ENCODE results near the gene RUBCN. TPM values are rescaled to one million over a fixed set of nuclear protein-coding genes. Genes with fewer than 3 reads are reported as not detected.
"Not testable (repeated sequence)": the region's sequence is repeated elsewhere in the genome, so short reads cannot be mapped to it uniquely, and the experiment has no call there.

RUBCN gene
- total RNA-seq, 2 donors from 2014 or later: 33.1 to 33.9 TPM

GRCh38 chr3:197749315-197749600, 12.6 kb upstream of the RUBCN start:
- DNase-seq: peak in 1 of 2 donors; percentile 63
- Mint-ChIP-seq H3K4me1 (ENCODE audit: low read depth) (peaks cover 47% of the 10 kb centered on the region), H3K4me3 (peak overlapping the region; percentile 91 to 97), H3K9me3 (no peaks in the 10 kb centered on the region), H3K27ac (peak overlapping the region; percentile 21), H3K27me3 (ENCODE audit: low read depth) (no peaks in the 10 kb centered on the region), H3K36me3 (ENCODE audit: insufficient read depth in 2 of 2) (peaks cover 0 to 2% of the 10 kb centered on the region in 2 donors)
- peak; percentile 58 to 62 for ATAC-seq (replicated peaks in 1 of 2)

GRCh38 chr3:197748597-197749314, 12.1 kb upstream of the RUBCN start:
- Mint-ChIP-seq H3K36me3 (ENCODE audit: insufficient read depth in 2 of 2) (peaks cover 0 to 2% of the 10 kb centered on the region in 2 donors), H3K4me1 (ENCODE audit: low read depth) (peaks cover 43% of the 10 kb centered on the region), H3K27ac (peak overlapping the region; percentile 74), H3K27me3 (ENCODE audit: low read depth) (no peaks in the 10 kb centered on the region), H3K4me3 (peak overlapping the region; percentile 91 to 97), H3K9me3 (no peaks in the 10 kb centered on the region)
- DNase-seq (no peak), ATAC-seq (replicated peaks in 1 of 2) (no peak)

GRCh38 chr3:197746801-197747237, 10.1 kb upstream of the RUBCN start:
- H3K4me3 Mint-ChIP-seq: no peak overlapping the region

GRCh38 chr3:197746209-197746608, 9.5 kb upstream of the RUBCN start:
- peaks cover 0 to 2% of the 10 kb centered on the region in 2 donors for H3K36me3 Mint-ChIP-seq (ENCODE audit: insufficient read depth in 2 of 2)
- H3K27ac Mint-ChIP-seq: no peak overlapping the region
- no peaks in the 10 kb centered on the region for H3K27me3 Mint-ChIP-seq (ENCODE audit: low read depth)
- no peak overlapping the region for H3K4me3 Mint-ChIP-seq
- ATAC-seq (replicated peaks in 1 of 2) (no peak), DNase-seq (no peak)
- peaks cover 24% of the 10 kb centered on the region for H3K4me1 Mint-ChIP-seq (ENCODE audit: low read depth)
- H3K9me3 Mint-ChIP-seq: no peaks in the 10 kb centered on the region

More at GRCh38 chr3:197746801-197747237, 10.1 kb upstream of the RUBCN start:
- Mint-ChIP-seq H3K9me3 (no peaks in the 10 kb centered on the region), H3K36me3 (ENCODE audit: insufficient read depth in 2 of 2) (peaks cover 0 to 2% of the 10 kb centered on the region in 2 donors), H3K27me3 (ENCODE audit: low read depth) (no peaks in the 10 kb centered on the region), H3K27ac (no peak overlapping the region), H3K4me1 (ENCODE audit: low read depth) (peaks cover 27% of the 10 kb centered on the region)
- ATAC-seq (replicated peaks in 1 of 2) (no peak), DNase-seq (no peak)

GRCh38 chr3:197742787-197743186, 6.1 kb upstream of the RUBCN start:
- Mint-ChIP-seq H3K27me3 (ENCODE audit: low read depth) (no peaks in the 10 kb centered on the region), H3K4me1 (ENCODE audit: low read depth) (peaks cover 9% of the 10 kb centered on the region), H3K4me3 (no peak overlapping the region), H3K9me3 (no peaks in the 10 kb centered on the region), H3K36me3 (ENCODE audit: insufficient read depth in 2 of 2) (no peaks in the 10 kb centered on the region), H3K27ac (no peak overlapping the region)
- DNase-seq (no peak), ATAC-seq (replicated peaks in 1 of 2) (no peak)

- ATAC-seq (replicated peaks in 1 of 2) (no peak), DNase-seq (no peak)
- H3K4me1 Mint-ChIP-seq (ENCODE audit: low read depth): peaks cover 37% of the 10 kb centered on the region
- H3K27ac Mint-ChIP-seq: peak overlapping the region; percentile 50
- no peaks in the 10 kb centered on the region for H3K27me3 Mint-ChIP-seq (ENCODE audit: low read depth)
- H3K9me3 Mint-ChIP-seq: no peaks in the 10 kb centered on the region
- H3K36me3 Mint-ChIP-seq (ENCODE audit: insufficient read depth in 2 of 2): peaks cover 0 to 2% of the 10 kb centered on the region in 2 donors
- peak overlapping the region; percentile 87 to 89 for H3K4me3 Mint-ChIP-seq
These were observed 1.2 kb upstream of the RUBCN start for GRCh38 chr3:197737749-197738462.

- Mint-ChIP-seq H3K9me3 (no peaks in the 10 kb centered on the region), H3K27me3 (ENCODE audit: low read depth) (no peaks in the 10 kb centered on the region), H3K4me3 (peak overlapping the region; percentile 87 to 89), H3K4me1 (ENCODE audit: low read depth) (peaks cover 37% of the 10 kb centered on the region), H3K27ac (peak overlapping the region; percentile 50), H3K36me3 (ENCODE audit: insufficient read depth in 2 of 2) (peaks cover 0 to 2% of the 10 kb centered on the region in 2 donors)
- DNase-seq: no peak
- ATAC-seq (replicated peaks in 1 of 2): no peak
These were observed 580 bp upstream of the RUBCN start for GRCh38 chr3:197737319-197737649.

GRCh38 chr3:197736010-197736490, 654 bp downstream of the RUBCN start:
- Mint-ChIP-seq H3K36me3 (ENCODE audit: insufficient read depth in 2 of 2) (peaks cover 1 to 2% of the 10 kb centered on the region in 2 donors), H3K9me3 (no peaks in the 10 kb centered on the region), H3K27me3 (ENCODE audit: low read depth) (no peaks in the 10 kb centered on the region), H3K4me1 (ENCODE audit: low read depth) (peaks cover 37% of the 10 kb centered on the region), H3K27ac (peak overlapping the region; percentile 68), H3K4me3 (peak overlapping the region; percentile 87 to 89)
- DNase-seq (peak; percentile 57 to 60), ATAC-seq (replicated peaks in 1 of 2) (peak; percentile 18 to 27)

GRCh38 chr3:197734667-197735318, 1.9 kb downstream of the RUBCN start:
- ATAC-seq (replicated peaks in 1 of 2): no peak
- Mint-ChIP-seq H3K36me3 (ENCODE audit: insufficient read depth in 2 of 2) (peaks cover 1 to 2% of the 10 kb centered on the region in 2 donors), H3K4me1 (ENCODE audit: low read depth) (peaks cover 48% of the 10 kb centered on the region), H3K27me3 (ENCODE audit: low read depth) (no peaks in the 10 kb centered on the region), H3K27ac (no peak overlapping the region), H3K9me3 (no peaks in the 10 kb centered on the region), H3K4me3 (peak overlapping the region; percentile 52 to 53)
- no peak for DNase-seq

- no peak overlapping the region for H3K4me3 Mint-ChIP-seq
- H3K36me3 Mint-ChIP-seq (ENCODE audit: insufficient read depth in 2 of 2): peaks cover 4 to 6% of the 10 kb centered on the region in 2 donors
- ATAC-seq (replicated peaks in 1 of 2) (no peak), DNase-seq (no peak)
- H3K9me3 Mint-ChIP-seq: no peaks in the 10 kb centered on the region
- peaks cover 53% of the 10 kb centered on the region for H3K4me1 Mint-ChIP-seq (ENCODE audit: low read depth)
- H3K27me3 Mint-ChIP-seq (ENCODE audit: low read depth): no peaks in the 10 kb centered on the region
- H3K27ac Mint-ChIP-seq: no peak overlapping the region
These were observed 3.7 kb downstream of the RUBCN start for GRCh38 chr3:197733042-197733441.

GRCh38 chr3:197731483-197731882, 5.2 kb downstream of the RUBCN start:
- not testable (repeated sequence) for DNase-seq; ATAC-seq (replicated peaks in 1 of 2); H3K27ac Mint-ChIP-seq; H3K36me3 Mint-ChIP-seq (ENCODE audit: insufficient read depth in 2 of 2); H3K27me3 Mint-ChIP-seq (ENCODE audit: low read depth); H3K9me3 Mint-ChIP-seq; H3K4me3 Mint-ChIP-seq
- H3K4me1 Mint-ChIP-seq (ENCODE audit: low read depth): peaks cover 42% of the 10 kb centered on the region

GRCh38 chr3:197730770-197731169, 5.9 kb downstream of the RUBCN start:
- H3K9me3 Mint-ChIP-seq, H3K4me3 Mint-ChIP-seq: not testable (repeated sequence)
- H3K4me1 Mint-ChIP-seq (ENCODE audit: low read depth): peaks cover 38% of the 10 kb centered on the region

GRCh38 chr3:197730200-197730599, 6.5 kb downstream of the RUBCN start:
- H3K36me3 Mint-ChIP-seq (ENCODE audit: insufficient read depth in 2 of 2): peaks cover 2 to 6% of the 10 kb centered on the region in 2 donors
- no peaks in the 10 kb centered on the region for H3K9me3 Mint-ChIP-seq
- H3K27ac Mint-ChIP-seq: no peak overlapping the region
- ATAC-seq (replicated peaks in 1 of 2): peak; percentile 37 to 53
- no peaks in the 10 kb centered on the region for H3K27me3 Mint-ChIP-seq (ENCODE audit: low read depth)
- peaks cover 32% of the 10 kb centered on the region for H3K4me1 Mint-ChIP-seq (ENCODE audit: low read depth)
- H3K4me3 Mint-ChIP-seq: no peak overlapping the region
- no peak for DNase-seq

More at GRCh38 chr3:197730770-197731169, 5.9 kb downstream of the RUBCN start:
- not testable (repeated sequence) for H3K27me3 Mint-ChIP-seq (ENCODE audit: low read depth); DNase-seq; H3K36me3 Mint-ChIP-seq (ENCODE audit: insufficient read depth in 2 of 2); H3K27ac Mint-ChIP-seq; ATAC-seq (replicated peaks in 1 of 2)
